HepG2 (cell line): ENCODE results near the gene PHKA2. TPM values are rescaled to one million over a fixed set of nuclear protein-coding genes. Genes with fewer than 3 reads are reported as not detected.

Source experiments
- ATM ChIP-seq: fragments of 450-650 bp; IDR thresholded peaks from 2 replicates; pipeline ENCODE4 v1.7.1; 2017; ENCODE audit warnings: mild to moderate bottlenecking, borderline replicate concordance
- BHLHE40 ChIP-seq: IDR thresholded peaks from 2 replicates; pipeline ENCODE4 v1.6.1; 2011; ENCODE audit warnings: low read length, improper control_type of control experiment
- CC2D1A ChIP-seq: sonication (generic); formaldehyde crosslinking; IDR thresholded peaks from 2 replicates; pipeline ENCODE4 v1.8.1; 2023; ENCODE audit warnings: mild to moderate bottlenecking, missing genetic modification reagents
- GFI1 ChIP-seq: sonication (generic); formaldehyde crosslinking; IDR thresholded peaks from 2 replicates; pipeline ENCODE4 v1.5.0; 2020; ENCODE audit warnings: missing genetic modification reagents, mild to moderate bottlenecking, borderline replicate concordance
- HNF4G ChIP-seq, 2 experiments: sonication (generic) in 1 of 2; formaldehyde crosslinking in 1 of 2; IDR thresholded peaks; 2 replicates each; pipeline versions ENCODE4 v1.4.0 to v1.6.1; 2011 to 2020; ENCODE audit warnings: borderline replicate concordance in 2 of 2, low read depth in 2 of 2, mild to moderate bottlenecking in 2 of 2, low read length in 1 of 2, missing genetic modification reagents in 1 of 2, moderate library complexity in 1 of 2
- NR2F1 ChIP-seq, 2 experiments: fragments of 450-650 bp in 1 of 2; formaldehyde crosslinking in 1 of 2; IDR thresholded peaks; 2 replicates each; pipeline versions ENCODE4 v1.5.0 to v1.6.1; 2016 to 2020; ENCODE audit warnings: mild to moderate bottlenecking in 1 of 2, missing compliant biosample characterization in 1 of 2, missing genetic modification reagents in 1 of 2, moderate library complexity in 1 of 2
- PHF20 ChIP-seq: sonication (generic); formaldehyde crosslinking; IDR thresholded peaks from 2 replicates; pipeline ENCODE4 v1.5.0; 2020; ENCODE audit warnings: mild to moderate bottlenecking, missing genetic modification reagents
- PHF8 ChIP-seq: sonication (generic); formaldehyde crosslinking; IDR thresholded peaks from 2 replicates; pipeline ENCODE4 v1.5.0; 2020; ENCODE audit warnings: missing genetic modification reagents
- POGZ ChIP-seq: sonication (generic); formaldehyde crosslinking; IDR thresholded peaks from 2 replicates; pipeline ENCODE4 v1.4.0; 2020; ENCODE audit warnings: mild to moderate bottlenecking, missing genetic modification reagents
- RAD51 ChIP-seq: fragments of 450-650 bp; IDR thresholded peaks from 2 replicates; pipeline ENCODE4 v1.6.1; 2016; ENCODE audit warnings: borderline replicate concordance
- RBFOX2 ChIP-seq: fragments of 200-400 bp; formaldehyde crosslinking; IDR thresholded peaks from 2 replicates; pipeline ENCODE4 v1.6.1; 2017; ENCODE audit warnings: low read depth, mild to moderate bottlenecking, low read length
- RBM39 ChIP-seq: fragments of 200-400 bp; formaldehyde crosslinking; IDR thresholded peaks from one replicate; pipeline ENCODE4 v1.6.1; 2018; ENCODE audit warnings: antibody characterized with exemption, mild to moderate bottlenecking, low read depth, low read length; ENCODE audit not compliant: poor library complexity, severe bottlenecking
- RXRA ChIP-seq: sonication (generic); formaldehyde crosslinking; IDR thresholded peaks from 2 replicates; pipeline ENCODE4 v1.5.1; 2020; ENCODE audit warnings: missing genetic modification reagents
- SOX6 ChIP-seq, 2 experiments: fragments of 450-650 bp in 1 of 2; sonication (generic) in 1 of 2; formaldehyde crosslinking in 1 of 2; IDR thresholded peaks; 2 replicates each; pipeline versions ENCODE4 v1.4.0 to v1.6.1; 2017 to 2020; ENCODE audit warnings: antibody characterized with exemption in 1 of 2, mild to moderate bottlenecking in 1 of 2, missing genetic modification reagents in 1 of 2
- SP5 ChIP-seq: IDR thresholded peaks from 2 replicates; pipeline ENCODE4 v1.6.1; 2016; ENCODE audit warnings: low read depth, borderline replicate concordance
- TEAD3 ChIP-seq: optimal IDR thresholded peaks from 2 replicates; pipeline ENCODE3; 2016; ENCODE audit warnings: borderline replicate concordance
- ZEB1 ChIP-seq: IDR thresholded peaks from 2 replicates; pipeline ENCODE4 v1.6.1; 2012; ENCODE audit warnings: mild to moderate bottlenecking, low read depth, inconsistent platforms; ENCODE audit not compliant: insufficient replicate concordance
- ZFP90 ChIP-seq: sonication (generic); formaldehyde crosslinking; IDR thresholded peaks from 2 replicates; pipeline ENCODE4 v1.8.0; 2022; ENCODE audit warnings: missing genetic modification reagents, mild to moderate bottlenecking, inconsistent platforms, borderline replicate concordance
- ZKSCAN5 ChIP-seq: sonication (generic); formaldehyde crosslinking; IDR thresholded peaks from 2 replicates; pipeline ENCODE4 v1.5.1; 2020; ENCODE audit warnings: mild to moderate bottlenecking, missing genetic modification reagents
- ZMYM3 ChIP-seq: sonication (generic); formaldehyde crosslinking; IDR thresholded peaks from 2 replicates; pipeline ENCODE4 v1.5.1; 2020; ENCODE audit warnings: mild to moderate bottlenecking, missing genetic modification reagents
- ZNF253 ChIP-seq: sonication (generic); formaldehyde crosslinking; IDR thresholded peaks from 2 replicates; pipeline ENCODE4 v1.8.0; 2022; ENCODE audit warnings: mild to moderate bottlenecking, missing genetic modification reagents, borderline replicate concordance
- ZNF333 ChIP-seq: sonication (generic); formaldehyde crosslinking; IDR thresholded peaks from 2 replicates; pipeline ENCODE4 v1.4.0; 2020; ENCODE audit warnings: mild to moderate bottlenecking, missing genetic modification reagents, borderline replicate concordance
- ZNF337 ChIP-seq: sonication (generic); formaldehyde crosslinking; IDR thresholded peaks from 2 replicates; pipeline ENCODE4 v1.5.1; 2020; ENCODE audit warnings: missing genetic modification reagents, low read depth, mild to moderate bottlenecking, borderline replicate concordance
- ZNF549 ChIP-seq: sonication (generic); formaldehyde crosslinking; IDR thresholded peaks from 2 replicates; pipeline ENCODE4 v1.5.0; 2020; ENCODE audit warnings: missing genetic modification reagents
- polyA plus RNA-seq, 8 experiments: library from polyadenylated mRNA; depleted of rRNA in 3 of 8; stranded (reverse) in 7 of 8; unstranded in 1 of 8; fragments of >200 nt; fragmentation: Illumina TruSeq in 4 of 8; extraction: Trizol in 4 of 8; gene quantifications; 2 replicates each; pipeline versions ENCODE4 v1.2.1 to v1.2.3, GENCODE V29; 2011 to 2016; ENCODE audit warnings: low read depth in 4 of 8, missing spikeins in 1 of 8, mixed read lengths in 1 of 8; ENCODE audit not compliant: insufficient read depth in 1 of 8
- total RNA-seq, 5 experiments: library from RNA; depleted of rRNA; stranded (reverse); fragments of >200 nt; fragmentation: Illumina TruSeq; extraction: Trizol; gene quantifications; 2 replicates each; pipeline ENCODE4 v1.2.3, GENCODE V29; 2016; ENCODE audit warnings: low read depth in 1 of 5
- TF ChIP-seq, protein P1 (sequence below): IDR thresholded peaks from 2 replicates; pipeline ENCODE4 v1.6.1; 2016; ENCODE audit warnings: low read depth, missing genetic modification reagents, missing compliant biosample characterization

Gene PHKA2
- total and polyA plus RNA-seq, 2 of the 13 experiments (the other 11 are each of a cell fraction or from before 2014, with no cell fraction given), result 20.5 to 273 TPM

DNA sequence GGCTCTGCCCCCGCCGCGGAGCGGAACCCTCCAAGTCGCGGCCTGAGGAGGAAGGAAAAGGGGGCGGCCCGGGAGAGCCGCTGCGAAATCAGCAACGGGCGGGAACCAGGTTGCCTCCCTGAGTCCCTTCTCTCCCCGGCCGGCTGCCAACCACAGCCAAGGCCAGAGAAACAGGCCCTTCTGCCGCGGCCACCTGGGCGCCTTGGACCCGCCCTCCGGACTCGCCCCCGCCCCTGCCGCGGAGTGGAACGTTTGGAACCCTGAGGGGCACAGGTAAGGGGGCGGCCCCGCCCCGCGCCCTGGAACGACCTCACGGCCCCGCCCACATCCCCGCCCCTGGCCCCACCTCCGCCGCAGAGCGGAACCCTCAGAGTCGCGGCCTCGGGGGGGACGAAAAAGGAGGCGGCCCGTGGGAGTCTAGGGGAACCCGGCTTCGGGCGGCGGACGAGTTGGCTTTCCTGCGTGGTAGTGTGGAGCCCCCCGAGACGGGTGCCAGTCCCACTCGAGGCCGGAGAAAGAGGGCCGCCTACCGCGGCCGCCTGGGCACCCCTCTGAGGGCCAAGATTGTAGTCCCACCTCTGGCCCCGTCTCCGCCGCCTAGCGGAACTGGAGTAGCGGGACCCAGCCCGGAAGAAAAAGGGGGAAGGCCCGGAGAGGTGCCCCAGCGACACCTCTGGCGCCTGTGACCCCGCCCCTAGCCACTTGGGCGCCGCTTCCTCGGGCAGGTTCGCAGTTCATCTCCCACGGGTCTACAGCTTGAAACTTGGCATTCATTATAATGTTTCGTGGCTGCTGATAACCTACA lies 669 bp upstream of the PHKA2 start (continued):
- TF ChIP-seq RAD51 (no peak), TEAD3 (CRISPR knock-in tag) (peak; percentile 12), PHF20 (peak; percentile 68), ZEB1 (peak; percentile 78), ZMYM3 (CRISPR knock-in tag) (no peak), RXRA (CRISPR knock-in tag) (peak; percentile 94), ZKSCAN5 (CRISPR knock-in tag) (no peak), SOX6 (IDR thresholded peaks at IDR 0.05) (no peak), SOX6 (CRISPR knock-in tag; IDR thresholded peaks at IDR 0.05) (peak; percentile 30; the same call in 1 of the 2 replicates), ATM (no peak), CC2D1A (CRISPR knock-in tag) (no peak), HNF4G (IDR thresholded peaks at IDR 0.05; ENCODE audit: borderline replicate concordance, low read depth, low read length) (peak; percentile 17; the same call in 1 of the 2 replicates), HNF4G (CRISPR knock-in tag; IDR thresholded peaks at IDR 0.05; ENCODE audit: borderline replicate concordance, low read depth) (peak; percentile 19; the same call in 1 of the 2 replicates), RBM39 (no peak), NR2F1 (CRISPR knock-in tag; IDR thresholded peaks at IDR 0.05) (no peak), SP5 (peak; percentile 87), RBFOX2 (peak; percentile 81), ZNF337 (CRISPR knock-in tag) (no peak), ZNF333 (CRISPR knock-in tag) (no peak), ZFP90 (CRISPR knock-in tag) (no peak), PHF8 (CRISPR knock-in tag) (peak; percentile 44; the same call in 1 of the 2 replicates), ZNF549 (CRISPR knock-in tag) (no peak), ZNF253 (CRISPR knock-in tag) (no peak), BHLHE40 (peak; percentile 17; the same call in 1 of the 2 replicates), GFI1 (CRISPR knock-in tag) (no peak), POGZ (CRISPR knock-in tag) (0 out of 2 replicates have a peak, but pooled peaks have one; percentile 23)
- TF ChIP-seq, protein P1, sequence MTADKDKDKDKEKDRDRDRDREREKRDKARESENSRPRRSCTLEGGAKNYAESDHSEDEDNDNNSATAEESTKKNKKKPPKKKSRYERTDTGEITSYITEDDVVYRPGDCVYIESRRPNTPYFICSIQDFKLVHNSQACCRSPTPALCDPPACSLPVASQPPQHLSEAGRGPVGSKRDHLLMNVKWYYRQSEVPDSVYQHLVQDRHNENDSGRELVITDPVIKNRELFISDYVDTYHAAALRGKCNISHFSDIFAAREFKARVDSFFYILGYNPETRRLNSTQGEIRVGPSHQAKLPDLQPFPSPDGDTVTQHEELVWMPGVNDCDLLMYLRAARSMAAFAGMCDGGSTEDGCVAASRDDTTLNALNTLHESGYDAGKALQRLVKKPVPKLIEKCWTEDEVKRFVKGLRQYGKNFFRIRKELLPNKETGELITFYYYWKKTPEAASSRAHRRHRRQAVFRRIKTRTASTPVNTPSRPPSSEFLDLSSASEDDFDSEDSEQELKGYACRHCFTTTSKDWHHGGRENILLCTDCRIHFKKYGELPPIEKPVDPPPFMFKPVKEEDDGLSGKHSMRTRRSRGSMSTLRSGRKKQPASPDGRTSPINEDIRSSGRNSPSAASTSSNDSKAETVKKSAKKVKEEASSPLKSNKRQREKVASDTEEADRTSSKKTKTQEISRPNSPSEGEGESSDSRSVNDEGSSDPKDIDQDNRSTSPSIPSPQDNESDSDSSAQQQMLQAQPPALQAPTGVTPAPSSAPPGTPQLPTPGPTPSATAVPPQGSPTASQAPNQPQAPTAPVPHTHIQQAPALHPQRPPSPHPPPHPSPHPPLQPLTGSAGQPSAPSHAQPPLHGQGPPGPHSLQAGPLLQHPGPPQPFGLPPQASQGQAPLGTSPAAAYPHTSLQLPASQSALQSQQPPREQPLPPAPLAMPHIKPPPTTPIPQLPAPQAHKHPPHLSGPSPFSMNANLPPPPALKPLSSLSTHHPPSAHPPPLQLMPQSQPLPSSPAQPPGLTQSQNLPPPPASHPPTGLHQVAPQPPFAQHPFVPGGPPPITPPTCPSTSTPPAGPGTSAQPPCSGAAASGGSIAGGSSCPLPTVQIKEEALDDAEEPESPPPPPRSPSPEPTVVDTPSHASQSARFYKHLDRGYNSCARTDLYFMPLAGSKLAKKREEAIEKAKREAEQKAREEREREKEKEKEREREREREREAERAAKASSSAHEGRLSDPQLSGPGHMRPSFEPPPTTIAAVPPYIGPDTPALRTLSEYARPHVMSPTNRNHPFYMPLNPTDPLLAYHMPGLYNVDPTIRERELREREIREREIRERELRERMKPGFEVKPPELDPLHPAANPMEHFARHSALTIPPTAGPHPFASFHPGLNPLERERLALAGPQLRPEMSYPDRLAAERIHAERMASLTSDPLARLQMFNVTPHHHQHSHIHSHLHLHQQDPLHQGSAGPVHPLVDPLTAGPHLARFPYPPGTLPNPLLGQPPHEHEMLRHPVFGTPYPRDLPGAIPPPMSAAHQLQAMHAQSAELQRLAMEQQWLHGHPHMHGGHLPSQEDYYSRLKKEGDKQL (CRISPR knock-in tag), result no peak
